Stimulated activated CD4-positive, alpha-beta T cell treated with anti-CD3 and anti-CD28 coated beads, Interleukin-2, amount 100 ng/mL, for 48 hours (primary cell): ENCODE measurements around the gene DNAH11.

ENCODE experiments used
- DNase-seq, 2 donors: peaks; one replicate each; pipeline ENCODE4 v3.0.0-alpha.2; 2020

The DNAH11 gene

GRCh38 chr7:21943436-21943835 is 400.6 kb downstream of the DNAH11 start:
- no peak for DNase-seq

GRCh38 chr7:21944616-21945453 is 402.0 kb downstream of the DNAH11 start:
- peak; percentile 27 to 35 for DNase-seq

GRCh38 chr7:21945454-21946221 is 402.8 kb downstream of the DNAH11 start, which contains the start of gene CDCA7L:
TSS of gene CDCA7L (minus strand) at chr7:21945899. CDS start at chr7:21945804, 95 bp downstream.
- DNase-seq = peak; percentile 58 to 67

GRCh38 chr7:21946222-21946709 is 403.4 kb downstream of the DNAH11 start:
- DNase-seq = no peak

- DNase-seq = no peak
These were observed 404.2 kb downstream of the DNAH11 start for GRCh38 chr7:21947056-21947455.

GRCh38 chr7:21947946-21948345 is 405.1 kb downstream of the DNAH11 start:
- DNase-seq = no peak

GRCh38 chr7:21948364-21948763 is 405.5 kb downstream of the DNAH11 start:
- no peak for DNase-seq

GRCh38 chr7:21948887-21949540 is 406.2 kb downstream of the DNAH11 start:
- no peak for DNase-seq
